ENCODE results near the gene TBL1X. TPM values are rescaled to one million over a fixed set of nuclear protein-coding genes. Genes with fewer than 3 reads are reported as not detected.

Gene TBL1X
- total and polyA plus RNA-seq, 2 experiments from 2014 or later, result 8.7 to 26.9 TPM

GRCh38 chrX:9557521-9557920 lies 92.7 kb downstream of the TBL1X start (continued):
- TF ChIP-seq ETS1 (IDR thresholded peaks at IDR 0.05), result no peak

- Mint-ChIP-seq H3K4me1 (peaks cover 15% of the 10 kb centered on the region; the same call in 2 of the 3 replicates), H3K36me3 (ENCODE audit: low read depth) (no peaks in the 10 kb centered on the region), H3K9me3 (no peaks in the 10 kb centered on the region), H3K27ac (no peak overlapping the region), H3K27me3 (ENCODE audit: insufficient read depth, low read depth, poor library complexity) (peaks cover 4% of the 10 kb centered on the region), H3K4me3 (no peak overlapping the region)
- Histone ChIP-seq H3F3A (replicated peaks; ENCODE audit: low read depth) (no peaks in the 10 kb centered on the region), H3K79me2 (replicated peaks; ENCODE audit: insufficient read depth) (peaks cover 24% of the 10 kb centered on the region), H3K36me3 (ENCODE audit: insufficient read depth) (no peaks in the 10 kb centered on the region), H3K27ac (ENCODE audit: low read depth) (no peak overlapping the region), H3K27me3 (ENCODE audit: insufficient read depth) (no peaks in the 10 kb centered on the region), H4K20me1 (replicated peaks; ENCODE audit: insufficient read depth) (no peaks in the 10 kb centered on the region), H3K4me1 (ENCODE audit: insufficient read depth) (no peaks in the 10 kb centered on the region), H3K9me2 (ENCODE audit: insufficient read depth) (no peaks in the 10 kb centered on the region), H3K4me2 (no peak overlapping the region), H3K4me3 (no peak overlapping the region), H2AFZ (no peak overlapping the region)
- DNase-seq (ENCODE audit: low spot score) (no peak), ATAC-seq (no peak)
- no peak for TF ChIP-seq POLR2AphosphoS5 (IDR thresholded peaks at IDR 0.05; ENCODE audit: low read depth)
- no peak for TF ChIP-seq NANOG (IDR thresholded peaks at IDR 0.05; ENCODE audit: borderline replicate concordance)
- TF ChIP-seq REST (IDR thresholded peaks at IDR 0.05; ENCODE audit: unreplicated experiment), result no peak
- TF ChIP-seq ETS1 (IDR thresholded peaks at IDR 0.05), result no peak
- no peak for TF ChIP-seq EZH2phosphoT487 (IDR thresholded peaks at IDR 0.05; ENCODE audit: unreplicated experiment)
- no peak for TF ChIP-seq ZNF331 (CRISPR knock-in tag; IDR thresholded peaks at IDR 0.05; ENCODE audit: low read depth)
- no peak for TF ChIP-seq CTCF (conservative IDR thresholded peaks at IDR 0.05; ENCODE audit: low read depth in 2 of 2)
- TF ChIP-seq ZNF114 (CRISPR knock-in tag; IDR thresholded peaks at IDR 0.05), result no peak
- TF ChIP-seq EZH2 (IDR thresholded peaks at IDR 0.05; ENCODE audit: low read depth, unreplicated experiment), result no peak
- no peak for TF ChIP-seq CREB1 (CRISPR knock-in tag; IDR thresholded peaks at IDR 0.05; ENCODE audit: low read depth)
- TF ChIP-seq ZNF462 (CRISPR knock-in tag; IDR thresholded peaks at IDR 0.05), result no peak
- TF ChIP-seq JUNB (IDR thresholded peaks at IDR 0.05; ENCODE audit: unreplicated experiment), result no peak
Observed at GRCh38 chrX:9558615-9559014, 93.8 kb downstream of the TBL1X start.

All from GM23338 (cell line).